ENCODE measurements around the gene CAPN1. TPM values are rescaled to one million over a fixed set of nuclear protein-coding genes. Genes with fewer than 3 reads are reported as not detected.

Gene CAPN1
- polyA plus RNA-seq, 2 of the 4 experiments (the other 2 are of a cell fraction), result 63.7 to 93.1 TPM

DNA sequence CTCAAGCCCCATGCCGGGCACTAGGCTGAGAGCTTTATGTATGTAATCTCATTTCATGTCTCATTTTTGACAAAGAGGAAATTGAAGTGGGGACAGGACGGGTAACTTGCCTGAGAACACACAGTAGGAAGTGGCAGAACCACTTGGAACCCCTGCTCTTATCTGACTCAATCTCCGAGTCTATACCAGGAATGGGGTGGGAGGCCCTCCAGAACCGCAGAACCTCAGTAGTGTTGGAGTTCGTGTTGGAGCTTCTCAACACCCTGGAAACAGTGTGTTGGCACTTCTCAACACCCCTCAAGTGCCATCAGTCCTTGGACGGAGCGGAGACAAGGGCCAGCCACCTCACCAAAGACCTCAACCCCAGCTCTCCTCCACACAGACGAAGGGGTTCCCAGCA, 41.3 kb downstream of the CAPN1 start:
- DNase-seq (ENCODE audit: low read depth in 1 of 2, low spot score in 1 of 2) (no peak), FAIRE-seq (no peak), ATAC-seq (no peak)
- H3K27ac ChIP-seq, result no peak overlapping the region
- CTCF ChIA-PET, result interaction anchor here (0.8 to 11.8 kb wide), 5 partner anchors 11 to 110 kb away, joined by 3 to 81 read pairs (median 4); partner anchors contain the start of gene DPF2
- H3K4me2 ChIP-seq, result no peak overlapping the region
- no peak overlapping the region for H3K4me3 ChIP-seq
- TF ChIP-seq, protein P1, sequence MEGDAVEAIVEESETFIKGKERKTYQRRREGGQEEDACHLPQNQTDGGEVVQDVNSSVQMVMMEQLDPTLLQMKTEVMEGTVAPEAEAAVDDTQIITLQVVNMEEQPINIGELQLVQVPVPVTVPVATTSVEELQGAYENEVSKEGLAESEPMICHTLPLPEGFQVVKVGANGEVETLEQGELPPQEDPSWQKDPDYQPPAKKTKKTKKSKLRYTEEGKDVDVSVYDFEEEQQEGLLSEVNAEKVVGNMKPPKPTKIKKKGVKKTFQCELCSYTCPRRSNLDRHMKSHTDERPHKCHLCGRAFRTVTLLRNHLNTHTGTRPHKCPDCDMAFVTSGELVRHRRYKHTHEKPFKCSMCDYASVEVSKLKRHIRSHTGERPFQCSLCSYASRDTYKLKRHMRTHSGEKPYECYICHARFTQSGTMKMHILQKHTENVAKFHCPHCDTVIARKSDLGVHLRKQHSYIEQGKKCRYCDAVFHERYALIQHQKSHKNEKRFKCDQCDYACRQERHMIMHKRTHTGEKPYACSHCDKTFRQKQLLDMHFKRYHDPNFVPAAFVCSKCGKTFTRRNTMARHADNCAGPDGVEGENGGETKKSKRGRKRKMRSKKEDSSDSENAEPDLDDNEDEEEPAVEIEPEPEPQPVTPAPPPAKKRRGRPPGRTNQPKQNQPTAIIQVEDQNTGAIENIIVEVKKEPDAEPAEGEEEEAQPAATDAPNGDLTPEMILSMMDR (IDR thresholded peaks at IDR 0.05), result no peak
- no peak for TF ChIP-seq JUN (IDR thresholded peaks at IDR 0.05)
- 85% methylated on average over 8 of the region's 8 CpGs for WGBS (ENCODE audit: missing lambda C conversion rate)
- POLR2A ChIA-PET, result interaction anchor here (0.6 kb wide), 1 partner anchor 8 kb away, joined by 7 read pairs; no protein-coding TSS in a partner anchor
- H3K9me3 ChIP-seq, result no peaks in the 10 kb centered on the region
- peaks cover 9% of the 10 kb centered on the region for H3K4me1 ChIP-seq

DNA sequence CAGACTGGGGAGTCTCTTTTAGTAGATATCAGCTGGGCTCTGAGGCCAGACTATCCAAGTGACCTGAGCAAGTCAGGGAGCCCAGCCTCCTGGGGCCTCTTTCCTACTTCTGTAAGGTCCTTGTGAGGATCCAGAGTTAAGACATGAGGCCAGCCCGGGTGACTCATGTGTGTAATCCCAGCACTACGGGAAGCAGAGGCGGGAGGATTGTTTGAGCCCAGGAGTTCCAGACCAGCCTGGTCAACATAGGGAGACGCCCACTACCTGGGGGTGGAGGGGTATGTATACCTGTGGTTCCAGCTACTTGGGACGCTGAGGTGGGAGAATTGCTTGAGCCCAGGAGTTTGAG, 43.2 kb downstream of the CAPN1 start:
- Histone ChIP-seq H3K4me1 (peaks cover 9% of the 10 kb centered on the region), H3K9me3 (no peaks in the 10 kb centered on the region), H3K27ac (peak overlapping the region in 1 of 2 experiments; percentile 45; a peak in 2 of 6 replicates), H3K4me2 (peak overlapping the region; percentile 27), H3K4me3 (no peak overlapping the region)
- TF ChIP-seq SMC3 (IDR thresholded peaks at IDR 0.05) (no peak), CHD2 (IDR thresholded peaks at IDR 0.05; ENCODE audit: low read length, partially characterized antibody) (no peak), TFCP2L1 (CRISPR knock-in tag; IDR thresholded peaks at IDR 0.05) (no peak), FOXS1 (CRISPR knock-in tag; IDR thresholded peaks at IDR 0.05) (no peak), JUNB (IDR thresholded peaks at IDR 0.05) (no peak), EHMT2 (IDR thresholded peaks at IDR 0.05; ENCODE audit: low read depth) (no peak), FOSL2 (IDR thresholded peaks at IDR 0.05) (no peak), FOSL2 (CRISPR knock-in tag; IDR thresholded peaks at IDR 0.05) (no peak), CBX2 (IDR thresholded peaks at IDR 0.05; ENCODE audit: borderline replicate concordance, low read depth) (no peak), ZSCAN20 (CRISPR knock-in tag; IDR thresholded peaks at IDR 0.05) (no peak), TP53 (CRISPR knock-in tag; IDR thresholded peaks at IDR 0.05) (no peak), ZNF302 (CRISPR knock-in tag; IDR thresholded peaks at IDR 0.05) (no peak)
- TF ChIP-seq, protein P2, sequence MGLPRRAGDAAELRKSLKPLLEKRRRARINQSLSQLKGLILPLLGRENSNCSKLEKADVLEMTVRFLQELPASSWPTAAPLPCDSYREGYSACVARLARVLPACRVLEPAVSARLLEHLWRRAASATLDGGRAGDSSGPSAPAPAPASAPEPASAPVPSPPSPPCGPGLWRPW (IDR thresholded peaks at IDR 0.05), result no peak
- TF ChIP-seq, protein P3, sequence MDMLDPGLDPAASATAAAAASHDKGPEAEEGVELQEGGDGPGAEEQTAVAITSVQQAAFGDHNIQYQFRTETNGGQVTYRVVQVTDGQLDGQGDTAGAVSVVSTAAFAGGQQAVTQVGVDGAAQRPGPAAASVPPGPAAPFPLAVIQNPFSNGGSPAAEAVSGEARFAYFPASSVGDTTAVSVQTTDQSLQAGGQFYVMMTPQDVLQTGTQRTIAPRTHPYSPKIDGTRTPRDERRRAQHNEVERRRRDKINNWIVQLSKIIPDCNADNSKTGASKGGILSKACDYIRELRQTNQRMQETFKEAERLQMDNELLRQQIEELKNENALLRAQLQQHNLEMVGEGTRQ (IDR thresholded peaks at IDR 0.05), result no peak
- CTCF ChIA-PET, result interaction anchor here (0.9 to 11.8 kb wide), 9 partner anchors 12 to 108 kb away, joined by 3 to 81 read pairs (median 5); partner anchors contain the start of gene ZNHIT2
- POLR2A ChIA-PET, result no interaction called here
- 35% methylated on average over 5 of the region's 5 CpGs for WGBS (ENCODE audit: missing lambda C conversion rate)
- ATAC-seq, result peak; percentile 78
- peak; percentile 35 to 50 for DNase-seq (ENCODE audit: low read depth in 1 of 2, low spot score in 1 of 2)
- FAIRE-seq, result no peak

DNA sequence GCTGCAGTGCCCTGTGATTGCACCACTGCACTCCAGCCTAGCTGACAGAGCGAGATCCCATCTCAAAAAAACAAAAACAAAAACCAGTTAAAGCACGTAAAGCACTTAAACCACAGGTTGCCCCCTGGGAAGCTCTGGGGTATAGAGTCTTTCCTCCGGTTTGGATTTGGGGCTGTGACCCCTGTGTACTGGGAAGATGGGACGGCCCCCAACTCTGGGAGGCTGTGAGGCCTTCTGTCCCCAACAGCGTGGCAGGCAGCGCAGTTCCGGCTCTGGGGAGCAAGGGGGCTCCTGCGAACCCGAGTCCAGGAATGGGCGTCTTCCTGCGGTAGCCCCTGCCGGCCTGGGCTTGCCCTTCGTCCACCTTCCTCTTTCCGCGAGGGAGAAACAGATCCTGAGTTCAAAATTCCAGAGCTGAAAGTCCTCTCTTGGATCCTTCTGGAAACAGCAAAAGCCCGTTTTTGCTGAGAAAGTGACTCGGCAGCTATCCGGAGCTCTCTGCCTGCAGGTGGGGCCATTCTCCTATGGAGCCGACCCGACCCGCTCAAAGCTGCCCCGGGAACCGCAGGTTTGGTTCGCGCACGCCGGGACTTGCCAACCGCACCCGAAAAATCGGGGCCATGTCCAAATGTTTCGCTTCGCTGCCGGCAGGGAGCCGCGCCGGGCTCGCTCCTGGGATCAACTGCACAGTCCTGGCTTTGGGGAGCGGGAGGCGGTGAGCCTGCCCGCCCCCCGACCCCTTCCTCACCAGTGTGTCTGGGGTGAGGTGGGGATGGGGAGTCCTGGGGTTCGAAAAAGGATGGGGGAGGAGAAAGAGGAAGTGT, 43.8 kb downstream of the CAPN1 start:
- Histone ChIP-seq H3K9me3 (no peaks in the 10 kb centered on the region), H3K4me2 (peak overlapping the region; percentile 27), H3K4me1 (peaks cover 9% of the 10 kb centered on the region), H3K27ac (peak overlapping the region in 1 of 2 experiments; percentile 45; a peak in 2 of 6 replicates), H3K4me3 (no peak overlapping the region)
- DNase-seq (ENCODE audit: low read depth in 1 of 2, low spot score in 1 of 2) (peak in 1 of 2 experiments; percentile 32), ATAC-seq (peak; percentile 68 to 82), FAIRE-seq (no peak)
- POLR2A ChIA-PET, result no interaction called here
- CTCF ChIA-PET, result interaction anchor here (0.9 to 11.8 kb wide), 10 partner anchors 12 to 108 kb away, joined by 3 to 81 read pairs (median 4); partner anchors contain the start of gene ZNHIT2
- 77% methylated on average over 40 of the region's 42 CpGs for WGBS (ENCODE audit: missing lambda C conversion rate)
- TF ChIP-seq ZSCAN20 (CRISPR knock-in tag; IDR thresholded peaks at IDR 0.05), result no peak
- TF ChIP-seq EHF (CRISPR knock-in tag; IDR thresholded peaks at IDR 0.05), result no peak
- TF ChIP-seq, protein P1 (IDR thresholded peaks at IDR 0.05), result peak; percentile 23; the same call in 1 of the 3 replicates
- no peak for TF ChIP-seq EHMT2 (IDR thresholded peaks at IDR 0.05; ENCODE audit: low read depth)
- peak; percentile 31 to 42; a peak in 2 of 5 replicates for TF ChIP-seq RAD21 (conservative IDR thresholded peaks at IDR 0.05 in 1 of 2, IDR thresholded peaks at IDR 0.05 in 1 of 2)
- no peak for TF ChIP-seq BHLHE40 (IDR thresholded peaks at IDR 0.05; ENCODE audit: low read depth, low read length)
- no peak for TF ChIP-seq RFX5 (IDR thresholded peaks at IDR 0.05)
- TF ChIP-seq NPAS2 (CRISPR knock-in tag; IDR thresholded peaks at IDR 0.05; ENCODE audit: borderline replicate concordance), result no peak
- no peak for TF ChIP-seq PHF8 (IDR thresholded peaks at IDR 0.05; ENCODE audit: borderline replicate concordance, low read depth)
- TF ChIP-seq JUN (IDR thresholded peaks at IDR 0.05), result no peak
- TF ChIP-seq, protein P4, sequence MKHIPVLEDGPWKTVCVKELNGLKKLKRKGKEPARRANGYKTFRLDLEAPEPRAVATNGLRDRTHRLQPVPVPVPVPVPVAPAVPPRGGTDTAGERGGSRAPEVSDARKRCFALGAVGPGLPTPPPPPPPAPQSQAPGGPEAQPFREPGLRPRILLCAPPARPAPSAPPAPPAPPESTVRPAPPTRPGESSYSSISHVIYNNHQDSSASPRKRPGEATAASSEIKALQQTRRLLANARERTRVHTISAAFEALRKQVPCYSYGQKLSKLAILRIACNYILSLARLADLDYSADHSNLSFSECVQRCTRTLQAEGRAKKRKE (CRISPR knock-in tag; IDR thresholded peaks at IDR 0.05; ENCODE audit: low read depth), result no peak
- TF ChIP-seq SREBF2 (IDR thresholded peaks at IDR 0.05), result no peak
- TF ChIP-seq MYC (IDR thresholded peaks at IDR 0.05; ENCODE audit: borderline replicate concordance, low read length), result no peak
- TF ChIP-seq TP53 (CRISPR knock-in tag; IDR thresholded peaks at IDR 0.05), result no peak
- no peak for TF ChIP-seq FOXS1 (CRISPR knock-in tag; IDR thresholded peaks at IDR 0.05)
- no peak for TF ChIP-seq RNF2 (IDR thresholded peaks at IDR 0.05; ENCODE audit: borderline replicate concordance, low read depth)

Data from A549 (cell line).